Stimulated activated CD4-positive, alpha-beta T cell treated with anti-CD3 and anti-CD28 coated beads, TNF-alpha, amount 100 ng/mL, for 1 hour (primary cell): ENCODE measurements around the gene RPL18.
"Not testable (repeated sequence)": the region's sequence is repeated elsewhere in the genome, so short reads cannot be mapped to it uniquely, and the experiment has no call there.

ENCODE experiments used
- DNase-seq, 3 donors: peaks; one replicate each; pipeline ENCODE4 v3.0.0-alpha.2; 2020; ENCODE audit warnings: low read depth in 3 of 3, low spot score in 1 of 3

Gene RPL18

GRCh38 chr19:48644839-48645619 lies 26.1 kb upstream of the RPL18 start:
- DNase-seq = peak; percentile 44 to 46 (median 46)

- no peak for DNase-seq
These were observed 25.4 kb upstream of the RPL18 start for GRCh38 chr19:48644355-48644754.

GRCh38 chr19:48642862-48643261 lies 23.9 kb upstream of the RPL18 start:
- DNase-seq = no peak

- no peak for DNase-seq
These were observed 22.9 kb upstream of the RPL18 start for GRCh38 chr19:48641850-48642249.

- no peak for DNase-seq
These were observed 20.8 kb upstream of the RPL18 start for GRCh38 chr19:48639483-48640375.

GRCh38 chr19:48638831-48639381 lies 19.9 kb upstream of the RPL18 start:
- DNase-seq = no peak

- peak; percentile 59 to 75 (median 72) for DNase-seq
These were observed 19.2 kb upstream of the RPL18 start for GRCh38 chr19:48637948-48638830.

GRCh38 chr19:48637449-48637947 lies 18.5 kb upstream of the RPL18 start:
- peak; percentile 96 to 100 (median 99) for DNase-seq

GRCh38 chr19:48636859-48637448 lies 18.0 kb upstream of the RPL18 start, which contains the start of gene DBP:
Gene DBP, minus strand, starts transcription at chr19:48637379. Its CDS starts 385 bp downstream, at chr19:48636994.
- no peak for DNase-seq

GRCh38 chr19:48635966-48636858 lies 17.2 kb upstream of the RPL18 start:
- DNase-seq = no peak

GRCh38 chr19:48635263-48635965 lies 16.4 kb upstream of the RPL18 start:
- peak in 1 of 3 donors; percentile 71 for DNase-seq

GRCh38 chr19:48634424-48635262 lies 15.7 kb upstream of the RPL18 start:
- peak; percentile 80 to 91 (median 80) for DNase-seq

GRCh38 chr19:48634036-48634342 lies 15.0 kb upstream of the RPL18 start:
- DNase-seq = no peak

- no peak for DNase-seq
These were observed 14.4 kb upstream of the RPL18 start for GRCh38 chr19:48633148-48634035.

GRCh38 chr19:48632692-48633147 lies 13.7 kb upstream of the RPL18 start:
- DNase-seq = no peak

GRCh38 chr19:48632286-48632685 lies 13.3 kb upstream of the RPL18 start:
- DNase-seq = not testable (repeated sequence)

- no peak for DNase-seq
These were observed 12.2 kb upstream of the RPL18 start for GRCh38 chr19:48631225-48631624.
